Epidermal melanocyte (primary cell): ENCODE data around the gene FARP1.
"Not testable (repeated sequence)": the region's sequence is repeated elsewhere in the genome, so short reads cannot be mapped to it uniquely, and the experiment has no call there.

Experiments
- DNase-seq: peaks from one replicate; pipeline ENCODE4 v3.0.0; 2011; ENCODE audit warnings: low spot score; ENCODE audit not compliant: insufficient read length

Gene FARP1

GRCh38 chr13:98258226-98258625 lies 115.3 kb downstream of the FARP1 start:
- DNase-seq = no peak

GRCh38 chr13:98260357-98261164 lies 117.7 kb downstream of the FARP1 start:
- no peak for DNase-seq

GRCh38 chr13:98261165-98261702 lies 118.3 kb downstream of the FARP1 start:
- no peak for DNase-seq

- no peak for DNase-seq
Measured at GRCh38 chr13:98262292-98262691, 119.4 kb downstream of the FARP1 start.

GRCh38 chr13:98263841-98264240 lies 120.9 kb downstream of the FARP1 start:
- no peak for DNase-seq

- DNase-seq = no peak
Measured at GRCh38 chr13:98264877-98265276, 122.0 kb downstream of the FARP1 start.

GRCh38 chr13:98265692-98266551 lies 123.0 kb downstream of the FARP1 start:
- DNase-seq = no peak

GRCh38 chr13:98267080-98267912 lies 124.4 kb downstream of the FARP1 start:
- DNase-seq = no peak

- no peak for DNase-seq
Measured at GRCh38 chr13:98269386-98269785, 126.5 kb downstream of the FARP1 start.

GRCh38 chr13:98270819-98271218 lies 127.9 kb downstream of the FARP1 start:
- DNase-seq = no peak

- DNase-seq = not testable (repeated sequence)
Measured at GRCh38 chr13:98271646-98272045, 128.8 kb downstream of the FARP1 start.

- no peak for DNase-seq
Measured at GRCh38 chr13:98272549-98272948, 129.7 kb downstream of the FARP1 start.

GRCh38 chr13:98273067-98273823 lies 130.4 kb downstream of the FARP1 start:
- DNase-seq = no peak

GRCh38 chr13:98273824-98274742 lies 131.2 kb downstream of the FARP1 start:
- no peak for DNase-seq

- no peak for DNase-seq
Measured at GRCh38 chr13:98274921-98275487, 132.1 kb downstream of the FARP1 start.

GRCh38 chr13:98275681-98276171 lies 132.8 kb downstream of the FARP1 start:
- no peak for DNase-seq

- DNase-seq = no peak
Measured at GRCh38 chr13:98276486-98276885, 133.6 kb downstream of the FARP1 start.

- DNase-seq = no peak
Measured at GRCh38 chr13:98278068-98278724, 135.3 kb downstream of the FARP1 start.
